Activated CD4-positive, alpha-beta T cell treated with anti-CD3 and anti-CD28 coated beads, Interleukin-2, amount 10 ng/mL, durations not matched to agents 24 days and 14 days (primary cell): ENCODE measurements around the gene CLEC2A. TPM values are rescaled to one million over a fixed set of nuclear protein-coding genes. Genes with fewer than 3 reads are reported as not detected.

Experiments
- DNase-seq: peaks from one replicate; pipeline ENCODE4 v3.0.0; 2022
- H3K27ac Mint-ChIP-seq: one replicate; pipeline ENCODE4 v1.8.0; 2022; ENCODE audit warnings: mild to moderate bottlenecking, mixed read lengths
- H3K27me3 Mint-ChIP-seq: one replicate; pipeline ENCODE4 v1.8.0; 2022; ENCODE audit warnings: mixed read lengths
- H3K36me3 Mint-ChIP-seq: one replicate; pipeline ENCODE4 v1.8.0; 2022; ENCODE audit warnings: low read depth, mild to moderate bottlenecking, mixed read lengths
- H3K4me1 Mint-ChIP-seq: one replicate; pipeline ENCODE4 v1.8.0; 2021; ENCODE audit warnings: mixed read lengths
- H3K4me3 Mint-ChIP-seq: one replicate; pipeline ENCODE4 v1.8.0; 2022; ENCODE audit warnings: mild to moderate bottlenecking, moderate library complexity, mixed read lengths
- H3K9me3 Mint-ChIP-seq: one replicate; pipeline ENCODE4 v1.8.0; 2021; ENCODE audit warnings: mixed read lengths
- intact Hi-C: fragments of 100-400 bp; cut with micrococcal nuclease; formaldehyde crosslinking; loops from one replicate; pipeline ENCODE4 v1.15.1; 2023
- total RNA-seq: library from RNA; stranded (reverse); gene quantifications from 2 replicates; pipeline ENCODE4 v1.2.3, GENCODE V29; 2022

Gene CLEC2A
- total RNA-seq, 1 donor from 2014 or later, result not detected

DNA sequence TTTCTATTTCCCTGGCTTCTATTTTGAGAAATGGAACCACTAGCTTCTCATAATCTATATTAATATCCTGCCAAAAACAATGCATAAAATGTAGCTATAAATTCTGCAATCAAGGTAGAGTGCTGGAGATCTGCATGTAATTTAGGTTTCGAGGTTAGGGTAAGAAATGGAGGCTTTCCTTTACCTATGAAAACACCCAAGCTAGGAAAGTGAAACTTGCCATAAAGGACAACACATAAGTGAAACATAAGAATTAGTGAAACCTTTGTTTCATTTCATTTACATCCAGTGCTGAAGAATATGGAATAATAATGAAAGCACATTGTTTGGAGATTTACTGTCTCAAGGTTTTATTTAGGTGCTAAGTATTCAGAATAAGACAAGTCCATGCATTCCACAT is 9.7 kb downstream of the CLEC2A start:
- peaks cover 2% of the 10 kb centered on the region for H3K36me3 Mint-ChIP-seq
- no peak overlapping the region for H3K27ac Mint-ChIP-seq
- H3K9me3 Mint-ChIP-seq, result peaks cover 12% of the 10 kb centered on the region
- peak overlapping the region; percentile 2 for H3K4me3 Mint-ChIP-seq
- H3K27me3 Mint-ChIP-seq, result peaks cover 14% of the 10 kb centered on the region
- H3K4me1 Mint-ChIP-seq, result peaks cover 19% of the 10 kb centered on the region
- intact Hi-C loops, result no loop called here
- DNase-seq, result no peak

DNA sequence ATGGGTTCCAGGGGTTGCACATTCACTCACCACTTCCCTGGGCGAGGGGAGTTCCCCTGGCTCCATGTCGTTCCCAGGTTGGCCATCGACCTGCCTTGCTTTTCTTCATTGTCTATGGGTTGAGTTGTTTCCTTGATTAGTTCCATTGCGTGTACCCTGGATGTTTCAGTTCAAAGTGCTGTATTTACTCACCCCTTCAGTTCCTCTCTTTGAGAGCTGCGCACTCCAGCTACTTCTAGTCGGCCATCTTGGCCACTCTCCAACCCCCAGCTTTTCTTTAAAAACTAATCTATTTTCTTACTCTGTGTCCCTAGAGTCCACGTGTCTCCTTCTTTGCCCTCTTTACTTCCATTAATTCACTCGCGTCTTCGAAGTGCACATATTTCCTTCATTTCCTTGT is 11.7 kb downstream of the CLEC2A start:
- intact Hi-C loops, result no loop called here
- Mint-ChIP-seq H3K4me3 (no peak overlapping the region), H3K27me3 (peaks cover 14% of the 10 kb centered on the region), H3K36me3 (peaks cover 5% of the 10 kb centered on the region), H3K27ac (no peak overlapping the region), H3K9me3 (peaks cover 15% of the 10 kb centered on the region), H3K4me1 (peaks cover 14% of the 10 kb centered on the region)
- no peak for DNase-seq

- DNase-seq, result no peak
- peaks cover 15% of the 10 kb centered on the region for H3K9me3 Mint-ChIP-seq
- peaks cover 5% of the 10 kb centered on the region for H3K36me3 Mint-ChIP-seq
- H3K4me3 Mint-ChIP-seq, result no peak overlapping the region
- peaks cover 18% of the 10 kb centered on the region for H3K27me3 Mint-ChIP-seq
- H3K4me1 Mint-ChIP-seq, result peaks cover 14% of the 10 kb centered on the region
- H3K27ac Mint-ChIP-seq, result no peak overlapping the region
- intact Hi-C loops, result no loop called here
Observed at GRCh38 chr12:9919443-9919842, 12.7 kb downstream of the CLEC2A start.

- DNase-seq, result no peak
- peaks cover 13% of the 10 kb centered on the region for H3K4me1 Mint-ChIP-seq
- intact Hi-C loops, result no loop called here
- peaks cover 20% of the 10 kb centered on the region for H3K36me3 Mint-ChIP-seq
- peaks cover 24% of the 10 kb centered on the region for H3K9me3 Mint-ChIP-seq
- H3K27ac Mint-ChIP-seq, result no peak overlapping the region
- no peak overlapping the region for H3K4me3 Mint-ChIP-seq
- peaks cover 10% of the 10 kb centered on the region for H3K27me3 Mint-ChIP-seq
Observed at GRCh38 chr12:9911708-9912107, 20.5 kb downstream of the CLEC2A start.

GRCh38 chr12:9910716-9911421 is 21.3 kb downstream of the CLEC2A start:
- H3K9me3 Mint-ChIP-seq, result peaks cover 23% of the 10 kb centered on the region
- intact Hi-C loops, result no loop called here
- H3K4me1 Mint-ChIP-seq, result peaks cover 21% of the 10 kb centered on the region
- H3K27ac Mint-ChIP-seq, result no peak overlapping the region
- DNase-seq, result no peak
- H3K27me3 Mint-ChIP-seq, result peaks cover 8% of the 10 kb centered on the region
- H3K4me3 Mint-ChIP-seq, result no peak overlapping the region
- H3K36me3 Mint-ChIP-seq, result peaks cover 21% of the 10 kb centered on the region

DNA sequence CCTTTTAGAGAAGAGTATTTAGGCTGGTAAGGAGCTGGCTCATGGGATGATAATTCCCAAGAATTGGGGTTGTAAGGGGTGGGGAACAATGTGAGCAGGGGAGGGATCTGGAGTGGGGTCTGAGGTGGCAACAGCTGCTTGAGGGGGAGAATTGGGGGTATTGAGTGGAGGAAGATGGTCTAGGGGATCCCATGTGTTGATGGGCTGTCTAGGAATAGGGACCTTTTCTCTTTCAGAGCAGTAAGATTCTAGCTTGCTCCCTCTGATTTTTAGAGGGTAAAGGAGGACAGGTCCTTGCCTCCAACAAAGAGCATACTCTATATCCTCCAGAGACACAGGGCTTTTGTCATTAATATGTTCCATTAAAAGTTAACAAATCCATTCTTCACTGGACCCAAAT is 22.4 kb downstream of the CLEC2A start:
- peaks cover 31% of the 10 kb centered on the region for H3K9me3 Mint-ChIP-seq
- peaks cover 21% of the 10 kb centered on the region for H3K36me3 Mint-ChIP-seq
- H3K4me1 Mint-ChIP-seq, result peaks cover 21% of the 10 kb centered on the region
- intact Hi-C loops, result loop anchor here (5.0 kb wide), 1 partner anchor 42 kb away; the partner anchor contains the start of gene CLEC2B
- H3K27ac Mint-ChIP-seq, result no peak overlapping the region
- no peak for DNase-seq
- H3K4me3 Mint-ChIP-seq, result no peak overlapping the region
- peaks cover 7% of the 10 kb centered on the region for H3K27me3 Mint-ChIP-seq

DNA sequence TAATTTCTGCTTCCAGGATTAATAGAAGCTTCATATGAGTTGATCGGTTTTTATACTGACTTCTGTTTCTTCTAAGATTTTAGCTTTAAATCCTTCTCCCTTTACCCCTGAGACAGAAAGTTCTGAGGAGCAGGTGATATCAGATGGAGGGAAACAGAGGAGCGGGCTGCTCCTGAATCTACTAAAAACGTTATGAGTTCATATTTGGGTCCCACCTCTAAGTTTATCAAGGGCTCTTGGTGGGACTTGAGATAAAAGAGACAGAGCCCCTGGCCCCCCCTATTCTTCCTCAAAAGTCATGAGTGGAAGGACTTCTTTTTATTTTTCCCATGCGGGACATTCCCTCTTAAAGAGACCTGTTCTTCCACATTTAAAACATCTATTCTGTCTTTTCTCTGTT is 23.8 kb downstream of the CLEC2A start:
- H3K4me1 Mint-ChIP-seq, result peaks cover 21% of the 10 kb centered on the region
- peaks cover 41% of the 10 kb centered on the region for H3K9me3 Mint-ChIP-seq
- no peak overlapping the region for H3K4me3 Mint-ChIP-seq
- DNase-seq, result no peak
- intact Hi-C loops, result loop anchor here (5.0 kb wide), 1 partner anchor 41 kb away; the partner anchor contains the start of gene CLEC2B
- H3K36me3 Mint-ChIP-seq, result peaks cover 26% of the 10 kb centered on the region
- H3K27ac Mint-ChIP-seq, result no peak overlapping the region
- H3K27me3 Mint-ChIP-seq, result no peaks in the 10 kb centered on the region

DNA sequence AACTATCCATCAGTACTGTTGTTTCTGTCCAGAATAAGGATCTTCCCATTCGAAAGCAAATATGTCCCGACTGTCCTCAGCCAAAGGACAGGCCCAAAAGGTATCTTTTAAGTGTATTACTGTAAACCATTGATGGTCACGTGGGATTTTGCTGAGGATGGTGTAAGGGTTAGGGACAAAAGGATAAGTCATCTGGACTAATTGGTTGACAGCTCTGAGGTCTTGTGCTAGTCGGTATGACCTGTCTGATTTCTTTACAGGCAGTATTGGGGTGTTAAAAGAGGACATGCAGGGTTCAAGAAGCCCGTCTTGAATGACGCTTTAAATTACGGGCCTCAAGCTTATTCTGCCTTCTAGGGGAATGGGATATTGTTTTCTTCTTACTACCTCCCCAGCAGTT is 24.4 kb downstream of the CLEC2A start:
- no peaks in the 10 kb centered on the region for H3K27me3 Mint-ChIP-seq
- peaks cover 21% of the 10 kb centered on the region for H3K4me1 Mint-ChIP-seq
- H3K27ac Mint-ChIP-seq, result no peak overlapping the region
- DNase-seq, result no peak
- H3K9me3 Mint-ChIP-seq, result peaks cover 45% of the 10 kb centered on the region
- H3K4me3 Mint-ChIP-seq, result no peak overlapping the region
- peaks cover 28% of the 10 kb centered on the region for H3K36me3 Mint-ChIP-seq
- intact Hi-C loops, result loop anchor here (5.0 kb wide), 1 partner anchor 40 kb away; the partner anchor contains the start of gene CLEC2B

DNA sequence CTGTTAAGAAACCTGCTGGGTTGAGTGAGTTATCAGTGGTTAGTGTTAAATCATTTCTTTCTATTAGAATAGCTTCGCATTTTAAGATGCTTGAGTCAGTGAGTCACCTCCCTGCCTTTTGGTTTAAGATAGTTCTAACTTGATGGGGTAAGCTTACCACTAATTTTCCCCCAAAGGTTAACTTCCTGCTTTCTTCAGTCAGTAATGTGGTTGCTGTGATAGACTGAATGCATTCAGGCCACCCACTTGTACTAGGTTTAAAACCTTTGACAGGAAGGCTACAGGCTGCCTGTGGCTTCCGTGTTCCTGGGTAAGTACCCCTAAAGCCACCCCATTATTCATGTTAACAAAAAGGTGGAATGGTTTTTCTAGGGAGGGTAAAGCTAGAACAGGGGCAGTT is 25.3 kb downstream of the CLEC2A start:
- Mint-ChIP-seq H3K4me1 (peaks cover 19% of the 10 kb centered on the region), H3K9me3 (peaks cover 46% of the 10 kb centered on the region), H3K27me3 (no peaks in the 10 kb centered on the region), H3K4me3 (peak overlapping the region; percentile 47), H3K27ac (peak overlapping the region; percentile 12), H3K36me3 (peaks cover 25% of the 10 kb centered on the region)
- DNase-seq, result peak; percentile 80
- intact Hi-C loops, result loop anchor here (5.0 kb wide), 1 partner anchor 40 kb away; the partner anchor contains the start of gene CLEC2B

DNA sequence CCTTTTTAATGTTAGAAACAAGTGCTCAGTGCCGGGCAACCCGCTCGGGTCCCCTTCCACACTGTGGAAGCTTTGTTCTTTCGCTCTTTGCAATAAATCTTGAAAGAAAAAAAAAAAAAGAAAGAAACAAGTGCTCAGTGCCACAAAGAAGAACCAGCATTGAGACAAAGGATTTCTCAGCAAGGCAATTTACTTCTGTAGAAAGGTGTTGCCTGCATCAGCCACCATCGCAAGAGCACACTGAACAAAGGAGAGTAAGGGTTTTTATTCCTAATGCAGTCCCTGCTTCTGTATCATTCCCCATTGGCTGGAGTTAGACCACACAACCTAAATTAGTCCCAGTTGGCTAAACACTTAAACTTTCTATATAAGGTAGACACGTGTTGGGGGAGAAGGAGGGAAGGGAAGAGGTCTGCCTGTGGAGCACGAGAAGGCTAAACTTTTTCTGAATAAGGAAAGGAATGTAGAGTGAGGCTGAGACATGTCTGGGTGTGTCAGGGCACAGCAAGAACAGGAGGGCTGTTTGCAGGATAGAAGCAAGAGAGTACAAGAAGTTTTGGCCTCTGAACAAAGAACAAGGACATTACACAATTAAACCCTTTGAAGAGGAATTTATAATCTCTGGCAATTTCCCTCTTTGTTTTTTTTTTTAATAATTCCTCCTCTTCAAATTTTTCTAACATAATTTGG is 29.5 kb downstream of the CLEC2A start:
- peaks cover 18% of the 10 kb centered on the region for H3K4me1 Mint-ChIP-seq
- no peak overlapping the region for H3K27ac Mint-ChIP-seq
- H3K27me3 Mint-ChIP-seq, result peaks cover 2% of the 10 kb centered on the region
- no peak overlapping the region for H3K4me3 Mint-ChIP-seq
- no peak for DNase-seq
- peaks cover 37% of the 10 kb centered on the region for H3K9me3 Mint-ChIP-seq
- intact Hi-C loops, result no loop called here
- peaks cover 16% of the 10 kb centered on the region for H3K36me3 Mint-ChIP-seq

DNA sequence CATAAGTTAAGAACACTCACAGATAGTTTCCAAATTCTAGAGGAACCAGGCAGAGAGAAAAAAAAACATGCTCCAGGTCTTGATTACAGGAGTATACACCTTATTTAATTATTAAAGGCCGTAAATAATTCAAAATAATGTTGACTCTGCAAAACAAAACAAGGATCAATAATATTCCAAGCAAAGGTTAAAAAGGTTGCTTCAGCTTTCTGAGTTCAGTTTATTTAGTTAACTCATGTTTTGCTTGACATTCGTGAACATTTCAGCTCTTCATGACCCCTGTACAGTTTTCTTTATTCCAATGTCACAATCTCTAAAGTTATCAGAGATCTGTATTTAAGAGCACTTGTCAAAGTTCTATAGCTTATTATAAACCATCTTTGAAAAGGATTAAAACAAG is 31.2 kb downstream of the CLEC2A start:
- no peak overlapping the region for H3K4me3 Mint-ChIP-seq
- peaks cover 2% of the 10 kb centered on the region for H3K27me3 Mint-ChIP-seq
- H3K9me3 Mint-ChIP-seq, result peaks cover 33% of the 10 kb centered on the region
- H3K27ac Mint-ChIP-seq, result no peak overlapping the region
- no peak for DNase-seq
- H3K36me3 Mint-ChIP-seq, result peaks cover 10% of the 10 kb centered on the region
- H3K4me1 Mint-ChIP-seq, result peaks cover 2% of the 10 kb centered on the region
- intact Hi-C loops, result no loop called here

GRCh38 chr12:9899209-9899608 is 33.0 kb downstream of the CLEC2A start:
- Mint-ChIP-seq H3K4me3 (no peak overlapping the region), H3K36me3 (peaks cover 7% of the 10 kb centered on the region), H3K4me1 (peaks cover 2% of the 10 kb centered on the region), H3K27me3 (peaks cover 6% of the 10 kb centered on the region), H3K27ac (no peak overlapping the region), H3K9me3 (peaks cover 20% of the 10 kb centered on the region)
- intact Hi-C loops, result no loop called here
- no peak for DNase-seq

DNA sequence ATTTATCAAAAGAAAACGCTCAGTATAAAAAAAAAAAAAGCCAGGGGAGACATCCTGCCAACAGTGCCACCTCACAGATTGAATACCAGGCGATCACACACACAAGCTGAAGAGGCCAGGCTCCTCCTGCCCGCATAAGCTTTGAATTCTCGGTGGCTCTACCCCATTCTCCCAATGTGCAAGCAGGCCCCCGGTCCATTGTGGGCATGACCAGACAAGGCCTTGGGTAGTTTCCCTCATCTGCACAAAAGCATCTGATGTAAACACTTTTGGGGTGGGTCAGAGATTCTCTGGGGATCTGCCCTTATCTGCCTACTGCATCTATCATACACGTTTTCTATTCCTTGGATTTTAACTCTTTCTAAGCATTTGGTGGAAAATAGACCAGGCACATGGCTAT is 34.6 kb downstream of the CLEC2A start:
- peaks cover 2% of the 10 kb centered on the region for H3K36me3 Mint-ChIP-seq
- H3K27ac Mint-ChIP-seq, result no peak overlapping the region
- H3K4me1 Mint-ChIP-seq, result peaks cover 5% of the 10 kb centered on the region
- H3K27me3 Mint-ChIP-seq, result peaks cover 17% of the 10 kb centered on the region
- H3K9me3 Mint-ChIP-seq, result peaks cover 10% of the 10 kb centered on the region
- DNase-seq, result no peak
- no peak overlapping the region for H3K4me3 Mint-ChIP-seq
- intact Hi-C loops, result no loop called here

DNA sequence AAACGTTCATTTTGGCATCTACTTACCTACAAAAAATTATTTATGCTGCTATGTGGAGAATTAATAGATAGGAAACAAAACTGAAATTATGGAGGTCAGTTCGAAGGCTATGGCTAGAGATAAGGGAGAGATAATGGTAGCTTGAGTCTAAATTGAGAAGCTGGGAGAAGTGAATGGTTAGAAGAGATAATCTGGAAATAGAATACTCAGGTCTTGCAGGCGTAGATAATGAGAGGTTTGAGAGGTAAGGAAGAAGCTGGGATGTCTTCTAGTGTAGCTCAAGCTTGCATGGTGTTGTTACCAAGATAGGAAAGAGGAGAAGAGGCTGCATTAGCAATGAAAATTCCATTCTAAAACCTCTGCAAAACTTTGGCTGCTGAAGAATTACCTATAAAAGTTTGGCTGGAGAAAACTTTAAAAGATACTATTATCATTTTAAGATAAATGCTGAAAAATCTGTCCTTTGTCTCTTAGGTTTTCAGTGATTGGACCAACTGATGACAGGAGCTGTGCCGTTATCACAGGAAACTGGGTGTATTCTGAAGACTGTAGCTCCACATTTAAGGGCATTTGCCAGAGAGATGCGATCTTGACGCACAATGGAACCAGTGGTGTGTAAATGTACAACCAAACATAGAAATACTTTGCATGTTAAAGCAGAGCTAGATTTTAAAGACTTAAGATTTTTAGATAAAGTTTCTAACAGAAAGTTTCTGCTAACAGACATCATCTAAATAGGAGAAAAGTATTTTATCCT is 36.8 kb downstream of the CLEC2A start:
- no peak overlapping the region for H3K4me3 Mint-ChIP-seq
- no peaks in the 10 kb centered on the region for H3K36me3 Mint-ChIP-seq
- no peak for DNase-seq
- peaks cover 2% of the 10 kb centered on the region for H3K9me3 Mint-ChIP-seq
- intact Hi-C loops, result no loop called here
- H3K4me1 Mint-ChIP-seq, result peaks cover 5% of the 10 kb centered on the region
- no peak overlapping the region for H3K27ac Mint-ChIP-seq
- H3K27me3 Mint-ChIP-seq, result peaks cover 17% of the 10 kb centered on the region
